GM10847 (cell line): ENCODE data around the gene APOL2.

Source experiments
- POLR2A ChIP-seq: IDR thresholded peaks from 2 replicates; pipeline ENCODE4 v1.6.1; 2011; ENCODE audit not compliant: insufficient read length; ENCODE audit errors: extremely low read depth

The APOL2 gene

DNA sequence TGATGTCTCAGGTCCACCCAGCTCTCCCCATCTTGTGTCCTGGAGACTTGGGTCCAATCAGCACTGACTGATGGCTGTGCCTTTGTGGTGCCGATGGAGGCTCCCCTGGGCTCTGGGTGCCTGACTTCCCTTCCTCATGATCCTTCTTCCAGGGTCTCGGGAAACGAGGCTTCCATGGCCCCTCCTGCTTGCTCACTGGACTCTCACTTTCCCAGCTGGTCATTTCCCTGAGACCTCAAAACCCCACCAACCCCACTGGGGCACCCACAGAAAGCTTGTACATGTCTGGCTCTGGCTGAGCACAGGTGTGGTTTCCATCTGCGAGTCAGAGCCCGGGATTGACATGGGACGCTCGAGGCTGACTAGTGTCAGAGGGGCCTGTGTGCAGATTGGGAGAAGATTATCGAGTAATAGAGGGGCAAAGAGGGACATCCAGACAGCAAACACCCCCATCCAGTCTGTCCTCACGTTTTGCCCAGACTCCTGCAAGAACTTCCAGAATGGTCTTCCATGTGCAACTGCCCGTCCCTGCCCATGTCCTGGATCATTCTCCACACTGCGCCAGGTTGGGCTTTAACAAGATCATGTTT, 28.7 kb upstream of the APOL2 start:
- TF ChIP-seq POLR2A, result no peak

DNA sequence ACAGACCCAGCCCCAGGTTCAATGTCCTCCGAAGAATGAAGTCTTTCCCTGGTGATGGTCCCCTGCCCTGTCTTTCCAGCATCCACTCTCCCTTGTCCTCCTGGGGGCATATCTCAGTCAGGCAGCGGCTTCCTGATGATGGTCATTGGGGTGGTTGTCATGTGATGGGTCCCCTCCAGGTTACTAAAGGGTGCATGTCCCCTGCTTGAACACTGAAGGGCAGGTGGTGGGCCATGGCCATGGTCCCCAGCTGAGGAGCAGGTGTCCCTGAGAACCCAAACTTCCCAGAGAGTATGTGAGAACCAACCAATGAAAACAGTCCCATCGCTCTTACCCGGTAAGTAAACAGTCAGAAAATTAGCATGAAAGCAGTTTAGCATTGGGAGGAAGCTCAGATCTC, 27.7 kb upstream of the APOL2 start:
- TF ChIP-seq POLR2A, result no peak

DNA sequence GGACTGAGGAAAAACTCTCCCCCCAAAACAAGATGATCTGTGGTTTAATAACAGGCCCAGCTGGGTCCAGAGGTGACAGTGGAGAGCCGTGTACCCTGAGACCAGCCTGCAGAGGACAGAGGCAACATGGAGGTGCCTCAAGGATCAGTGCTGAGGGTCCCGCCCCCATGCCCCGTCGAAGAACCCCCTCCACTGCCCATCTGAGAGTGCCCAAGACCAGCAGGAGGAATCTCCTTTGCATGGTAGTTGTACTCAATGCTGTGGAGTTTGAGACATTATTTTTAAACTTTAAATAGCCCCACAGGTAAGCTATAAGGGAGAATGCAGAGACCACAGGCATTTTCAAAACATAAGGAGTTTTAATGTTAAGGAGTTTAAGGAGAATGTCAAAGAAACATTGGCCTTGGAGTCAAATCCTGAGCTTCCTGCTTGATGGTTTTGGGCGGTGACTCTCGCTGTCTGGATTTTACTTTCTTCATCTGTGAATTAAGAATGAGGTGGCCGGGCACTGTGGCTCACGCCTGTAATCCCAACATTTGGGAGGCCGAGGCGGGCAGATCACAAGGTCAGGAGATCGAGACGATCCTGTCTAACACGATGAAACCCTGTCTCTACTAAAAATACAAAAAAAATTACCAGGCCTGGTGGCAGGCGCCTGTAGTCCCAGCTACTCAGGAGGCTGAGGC, 20.4 kb upstream of the APOL2 start:
- no peak for TF ChIP-seq POLR2A

DNA sequence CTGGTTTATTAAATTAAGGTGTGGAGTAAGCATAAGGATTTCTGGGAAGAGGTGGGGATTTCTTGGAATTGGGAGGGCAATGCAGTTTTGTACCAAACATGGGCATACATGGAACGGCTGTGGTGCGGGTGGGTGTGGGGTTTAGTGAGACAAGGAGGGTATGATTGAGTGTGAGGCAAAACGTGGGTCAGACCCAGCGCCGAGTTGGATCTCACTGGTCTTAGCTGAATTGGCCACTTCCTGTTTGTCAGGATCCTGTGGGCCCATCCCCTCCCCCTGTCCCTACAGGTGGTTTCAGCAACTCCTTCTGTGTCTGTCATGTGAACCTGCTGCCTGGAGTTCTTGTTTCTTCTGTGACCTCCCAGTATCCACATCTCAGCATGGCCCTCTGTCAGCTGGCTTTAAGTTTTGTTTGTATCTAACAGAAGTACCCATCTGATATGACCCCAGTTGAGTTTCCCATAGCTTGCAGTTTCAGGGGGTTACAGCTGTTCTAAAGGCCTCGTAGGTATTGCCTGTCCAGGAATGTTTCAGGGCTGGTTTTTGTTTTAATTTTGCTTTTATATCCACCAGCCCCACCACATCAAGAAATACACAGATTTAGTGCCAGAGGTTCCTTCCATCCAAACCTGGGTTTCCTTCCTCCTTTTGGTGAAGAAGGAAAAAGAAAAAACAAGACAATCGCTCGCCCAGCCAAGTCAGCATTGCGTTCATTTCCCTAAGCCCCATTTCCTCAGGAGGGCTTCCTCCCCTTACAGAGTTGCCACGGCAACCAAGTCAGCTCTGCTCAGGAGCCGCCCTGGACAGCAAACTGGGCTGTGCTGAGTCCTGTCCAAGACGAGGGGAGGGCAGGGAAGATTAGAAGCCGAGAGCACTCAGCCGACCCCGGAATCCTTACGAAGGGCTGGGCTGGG, 19.6 kb upstream of the APOL2 start:
- TF ChIP-seq POLR2A, result no peak

DNA sequence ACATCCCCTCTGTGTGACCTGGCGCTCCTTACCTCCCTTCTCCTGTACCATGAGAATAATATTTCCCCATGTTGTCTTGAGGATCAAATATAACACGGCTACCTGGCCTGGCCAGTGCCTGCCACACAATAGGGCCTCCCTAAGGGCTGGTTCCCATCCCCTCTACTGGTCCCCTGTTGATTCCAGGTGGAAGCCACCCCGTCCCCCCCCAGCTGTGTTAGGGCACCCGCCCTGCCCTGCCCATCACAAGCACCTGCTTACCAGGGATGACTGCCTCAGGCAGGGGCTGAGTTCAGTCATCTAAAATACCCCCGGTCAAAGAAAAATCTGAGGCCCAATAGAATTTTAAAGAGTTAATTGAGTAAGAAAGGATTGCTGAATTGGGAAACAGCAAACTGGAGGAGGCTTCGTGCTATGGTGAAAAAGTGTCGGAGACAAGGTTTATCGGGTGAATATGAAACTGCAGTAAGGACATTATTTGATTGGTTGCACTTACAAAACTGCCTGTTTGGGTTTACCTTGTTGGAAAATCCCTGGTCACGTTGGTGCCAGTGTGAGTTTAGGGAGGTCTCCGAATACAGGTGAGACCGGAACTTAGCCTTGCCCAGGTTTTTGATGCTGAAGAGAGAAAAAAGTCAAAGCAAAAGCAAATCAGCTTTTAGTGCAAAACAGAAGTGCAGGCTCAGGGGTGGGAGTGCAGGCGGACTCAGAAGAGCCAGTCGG, 18.8 kb upstream of the APOL2 start:
- TF ChIP-seq POLR2A, result no peak

DNA sequence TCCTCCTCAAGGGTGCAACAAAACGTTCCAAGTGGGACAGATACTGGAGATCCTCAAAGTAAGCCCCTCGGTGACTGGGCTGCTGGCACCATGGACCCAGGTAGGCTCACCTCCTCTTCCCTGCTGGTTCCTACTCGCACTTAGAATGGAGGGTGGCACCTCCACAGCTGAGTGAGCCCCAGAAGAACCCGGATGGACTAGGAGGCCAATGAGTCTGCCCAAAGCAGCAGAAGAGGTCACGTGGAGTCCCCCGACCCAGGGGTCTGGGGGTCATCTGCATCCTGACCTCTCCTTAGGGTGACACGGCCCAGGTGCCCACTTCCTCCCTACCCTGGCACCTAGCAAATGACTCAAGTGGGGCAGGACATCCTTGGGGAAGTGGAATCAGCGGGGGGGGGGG, 18.0 kb upstream of the APOL2 start:
- TF ChIP-seq POLR2A, result no peak

DNA sequence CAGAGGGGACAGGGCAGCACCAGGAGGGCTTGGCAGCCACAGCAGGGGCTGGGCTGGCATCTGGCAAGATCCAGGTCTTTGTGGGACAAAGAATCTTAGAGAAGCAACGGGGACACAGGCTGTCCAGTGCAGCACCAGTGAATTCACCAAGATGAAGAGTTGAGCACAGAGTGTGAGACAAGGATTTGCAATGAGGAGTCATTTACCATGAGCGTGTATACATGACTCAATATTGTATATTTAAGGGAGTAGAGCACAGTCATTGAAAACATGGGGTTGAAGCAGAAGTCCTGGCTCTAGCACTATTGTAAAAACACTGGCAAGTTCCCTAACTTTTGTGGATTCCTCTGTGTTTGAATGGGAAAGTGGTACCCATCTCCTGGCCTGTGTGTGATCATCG, 17.2 kb upstream of the APOL2 start:
- no peak for TF ChIP-seq POLR2A

DNA sequence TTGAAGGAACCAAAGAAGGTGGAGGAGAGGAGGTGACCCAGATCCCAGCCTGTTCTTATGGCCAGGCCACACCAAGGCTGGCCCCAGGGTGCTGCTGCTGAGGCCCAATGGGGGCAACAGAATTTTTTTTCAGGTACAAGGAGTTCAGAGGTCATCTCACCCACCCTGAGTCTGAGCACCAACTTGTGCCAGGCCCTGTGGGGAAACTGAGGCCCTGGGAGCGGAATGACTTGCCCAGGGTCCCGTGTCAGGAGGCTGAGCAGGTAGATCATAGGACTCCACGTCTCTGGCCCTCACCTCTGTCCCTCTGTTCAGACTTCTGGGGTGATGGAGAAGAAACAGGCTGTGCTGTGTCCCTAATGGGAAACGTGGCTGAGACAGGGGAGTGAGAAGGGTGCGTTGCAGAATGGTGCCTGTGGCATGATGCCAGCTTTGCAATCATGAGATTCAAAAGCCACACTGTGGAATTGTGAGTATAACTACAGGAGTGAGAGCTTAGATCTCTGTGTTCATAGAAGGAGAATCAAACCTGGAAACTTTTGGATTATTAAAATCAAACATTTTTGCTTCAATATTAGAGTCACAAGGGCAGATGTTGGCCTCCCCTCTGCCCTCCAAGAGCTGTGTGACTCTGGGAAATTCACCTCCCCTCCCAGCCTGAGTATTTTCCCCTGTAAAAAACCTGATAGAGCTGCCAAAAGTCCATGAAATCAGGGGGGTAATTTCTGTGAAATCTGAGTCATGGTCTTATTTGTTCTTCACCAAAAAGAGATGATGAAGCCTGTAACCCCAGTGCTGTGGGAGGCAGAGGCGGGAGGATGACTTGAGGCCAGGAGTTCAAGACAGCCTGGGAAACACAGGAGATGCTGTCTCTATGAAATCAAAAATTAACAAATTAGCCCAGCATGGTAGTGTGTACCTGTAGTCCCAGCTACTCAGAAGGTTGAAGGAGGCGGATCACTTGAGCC, 14.5 kb upstream of the APOL2 start:
- TF ChIP-seq POLR2A, result no peak

DNA sequence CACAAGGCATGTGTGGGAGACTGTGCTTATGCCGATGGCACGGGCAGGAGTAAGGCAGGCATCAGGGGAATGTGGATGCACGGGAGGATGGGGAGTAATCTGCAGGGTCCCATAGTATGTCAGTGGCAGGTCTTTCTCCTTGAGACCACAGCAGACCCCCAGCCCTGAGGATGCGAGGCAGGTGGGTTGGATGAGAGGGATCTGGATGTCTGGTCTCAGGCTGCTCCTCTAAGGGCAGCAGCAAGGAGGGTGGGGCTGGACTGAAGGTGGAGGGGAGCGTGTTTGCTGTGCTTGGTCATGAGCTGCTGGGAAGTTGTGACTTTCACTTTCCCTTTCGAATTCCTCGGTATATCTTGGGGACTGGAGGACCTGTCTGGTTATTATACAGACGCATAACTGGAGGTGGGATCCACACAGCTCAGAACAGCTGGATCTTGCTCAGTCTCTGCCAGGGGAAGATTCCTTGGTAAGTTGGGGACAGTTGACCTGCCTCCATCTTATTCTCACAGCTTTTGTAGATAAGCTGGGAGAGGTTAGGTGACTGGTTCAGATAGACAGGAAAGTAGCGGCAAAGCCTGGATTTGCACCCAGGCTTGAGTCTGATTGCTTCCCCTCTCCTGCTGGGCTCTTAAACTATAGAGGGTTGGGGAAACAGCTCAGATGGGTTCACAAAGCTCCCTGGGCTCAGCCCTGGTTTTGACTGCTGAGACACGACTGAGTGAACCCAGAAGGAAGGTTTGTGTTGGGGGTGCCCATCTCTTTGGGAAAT, 13.6 kb upstream of the APOL2 start, which contains the start of gene APOL1:
Gene APOL1 (plus strand): TSS at position 380 of the 769 bp plus-strand sequence. CDS start 1,823 bp downstream, outside the sequence.
- TF ChIP-seq POLR2A, result no peak

DNA sequence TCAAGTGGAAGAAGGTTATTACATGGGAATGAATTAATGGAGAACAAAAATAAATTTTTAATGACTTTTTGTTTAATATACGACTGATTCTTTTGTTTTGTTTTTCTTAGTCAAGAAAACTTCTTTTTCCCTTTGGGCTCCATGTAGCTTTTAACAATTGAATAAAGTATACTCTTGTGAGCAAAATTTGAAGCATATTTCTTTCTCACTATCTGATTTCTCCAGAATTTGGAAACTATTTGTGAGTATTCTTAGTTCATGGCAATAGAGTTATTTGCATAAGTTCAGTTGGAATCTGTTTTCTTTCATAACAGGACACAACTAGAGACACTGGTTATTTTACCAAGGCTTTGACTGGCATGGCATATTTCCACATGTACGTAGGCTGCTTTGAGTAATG, 9.8 kb upstream of the APOL2 start:
- TF ChIP-seq POLR2A, result no peak

DNA sequence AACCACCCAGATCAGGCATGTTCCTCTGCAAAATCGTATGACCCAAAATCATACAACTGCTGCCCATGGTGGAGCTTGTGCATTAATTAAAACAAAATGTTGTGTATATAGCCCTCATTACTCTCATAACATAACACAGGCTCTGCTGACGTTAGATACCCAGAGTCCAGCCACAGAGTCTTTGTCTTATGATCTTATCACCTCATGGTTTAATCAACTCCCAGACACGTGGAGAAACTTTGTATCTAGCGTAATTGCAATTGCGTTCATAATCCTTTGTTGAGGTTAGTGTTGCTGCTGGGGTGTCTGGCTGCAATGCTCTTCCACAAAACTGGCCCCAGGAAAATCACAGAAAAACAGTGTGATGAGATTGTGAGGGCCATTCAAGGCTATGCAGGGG, 8.6 kb upstream of the APOL2 start:
- TF ChIP-seq POLR2A, result no peak

DNA sequence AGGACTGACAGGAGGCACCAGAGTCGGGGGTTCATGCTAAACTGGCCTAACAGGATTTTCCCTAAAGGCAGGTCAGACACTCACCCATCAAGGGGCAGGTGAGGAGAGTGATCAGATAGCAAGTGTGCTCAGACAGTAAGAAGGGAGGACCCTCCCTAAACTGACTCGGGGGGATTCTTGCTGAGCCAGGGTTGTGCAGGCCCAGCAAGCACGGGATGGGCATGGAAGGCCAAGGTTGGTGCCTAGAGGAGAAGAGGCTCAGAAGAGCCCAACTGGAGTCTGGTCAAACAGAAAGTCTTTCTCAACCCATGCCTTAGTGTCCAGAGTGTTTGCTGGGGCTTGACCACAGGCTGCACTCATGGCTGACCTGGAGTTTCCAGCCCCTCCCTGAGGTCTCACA, 7.4 kb upstream of the APOL2 start:
- no peak for TF ChIP-seq POLR2A

DNA sequence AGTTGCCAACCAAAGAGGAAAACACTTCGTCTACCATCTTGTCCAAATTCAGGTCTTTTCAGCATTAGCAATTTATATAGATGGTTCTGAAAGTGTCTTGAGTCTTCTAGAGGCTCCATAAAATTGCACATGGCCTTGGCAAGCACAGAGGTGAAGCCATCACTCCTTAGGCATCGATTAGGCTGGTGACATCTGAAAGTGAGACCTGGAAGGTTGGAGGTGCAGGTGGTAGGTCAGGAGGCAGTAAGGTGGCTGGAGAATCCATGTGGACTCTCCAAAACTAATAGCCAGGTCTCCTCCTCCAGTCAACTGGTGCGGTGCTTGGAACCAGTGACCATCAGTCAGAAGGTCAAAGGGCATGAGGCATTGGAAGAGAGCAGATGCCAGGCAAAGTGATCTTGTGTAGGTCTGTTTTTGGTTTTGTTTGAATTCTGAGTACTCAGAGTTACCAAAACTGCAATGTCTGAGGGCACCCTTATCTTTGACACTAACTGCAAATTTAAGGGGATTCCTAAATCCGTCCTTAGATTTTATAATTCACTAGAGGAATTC, 6.6 kb upstream of the APOL2 start:
- TF ChIP-seq POLR2A, result no peak

DNA sequence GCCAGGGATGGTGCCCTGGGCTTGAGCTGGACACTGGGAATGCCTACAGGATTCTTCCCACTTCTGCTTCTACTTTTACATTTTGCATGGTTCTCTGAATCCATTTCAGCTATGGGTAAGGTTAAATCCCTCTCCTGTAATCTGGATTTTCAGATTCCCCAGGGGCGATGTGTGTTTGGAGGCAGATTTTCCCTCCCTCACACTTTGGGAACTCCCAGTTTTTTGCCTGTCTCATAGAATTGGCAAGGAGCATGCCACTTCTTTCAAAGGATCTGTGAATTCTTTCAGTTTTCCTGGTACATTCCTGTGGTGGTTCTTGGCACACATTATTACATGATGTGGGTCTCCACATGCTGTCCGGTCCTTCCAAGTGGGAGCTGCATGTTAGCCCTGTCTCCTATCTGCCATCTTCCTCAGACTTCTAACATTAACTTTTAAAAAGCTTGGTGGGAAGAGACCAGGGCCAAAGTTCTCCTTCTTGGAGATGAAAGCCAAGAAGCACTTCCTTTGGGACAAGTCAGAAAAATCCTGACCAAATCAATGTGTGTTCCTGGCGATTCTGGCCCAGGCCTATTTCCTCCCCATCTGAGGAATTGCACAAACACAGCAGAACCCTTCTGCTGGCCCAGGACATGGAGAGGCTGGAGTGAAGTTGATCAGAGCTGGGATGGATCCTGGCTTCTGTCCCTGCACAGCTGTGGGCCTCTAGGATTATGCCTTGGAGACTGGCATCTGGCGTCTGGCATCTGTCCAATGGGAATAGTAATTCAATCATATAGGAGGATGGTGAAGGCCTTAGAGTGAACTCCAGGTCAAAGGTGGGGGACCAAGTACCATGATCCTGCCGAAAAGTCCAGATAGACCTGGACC, 5.4 kb upstream of the APOL2 start:
- no peak for TF ChIP-seq POLR2A
